HG02623 (cell line): ENCODE results near the gene UQCC2.

ENCODE experiments used
- ATAC-seq: cut with Tn5 transposase; IDR thresholded peaks from one replicate; pipeline ENCODE4 v1.9.1; 2021; ENCODE audit warnings: moderate library complexity; ENCODE audit not compliant: unreplicated experiment

Gene UQCC2

GRCh38 chr6:33678233-33678931, 33.1 kb downstream of the UQCC2 start:
- ATAC-seq, result no peak

- no peak for ATAC-seq
These were observed 33.8 kb downstream of the UQCC2 start for GRCh38 chr6:33677689-33678088.

GRCh38 chr6:33677143-33677660, 34.3 kb downstream of the UQCC2 start:
- no peak for ATAC-seq

- ATAC-seq, result no peak
These were observed 34.9 kb downstream of the UQCC2 start for GRCh38 chr6:33676416-33677142.

GRCh38 chr6:33675968-33676367, 35.5 kb downstream of the UQCC2 start:
- ATAC-seq, result no peak

GRCh38 chr6:33673851-33674250, 37.6 kb downstream of the UQCC2 start:
- ATAC-seq, result no peak

GRCh38 chr6:33672808-33673207, 38.7 kb downstream of the UQCC2 start:
- no peak for ATAC-seq

GRCh38 chr6:33671744-33672072, 39.8 kb downstream of the UQCC2 start:
- no peak for ATAC-seq

- ATAC-seq, result no peak
These were observed 40.3 kb downstream of the UQCC2 start for GRCh38 chr6:33670971-33671743.

- ATAC-seq, result no peak
These were observed 41.3 kb downstream of the UQCC2 start for GRCh38 chr6:33670086-33670660.

GRCh38 chr6:33668914-33669313, 42.6 kb downstream of the UQCC2 start:
- ATAC-seq, result no peak

- no peak for ATAC-seq
These were observed 43.2 kb downstream of the UQCC2 start for GRCh38 chr6:33668328-33668727.

- no peak for ATAC-seq
These were observed 43.7 kb downstream of the UQCC2 start for GRCh38 chr6:33667776-33668175.

- ATAC-seq, result no peak
These were observed 44.4 kb downstream of the UQCC2 start for GRCh38 chr6:33667072-33667471.

- ATAC-seq, result no peak
These were observed 45.5 kb downstream of the UQCC2 start for GRCh38 chr6:33665957-33666356.

GRCh38 chr6:33664506-33665057, 46.9 kb downstream of the UQCC2 start:
- no peak for ATAC-seq

GRCh38 chr6:33663727-33664449, 47.6 kb downstream of the UQCC2 start:
- ATAC-seq, result no peak

GRCh38 chr6:33663028-33663427, 48.5 kb downstream of the UQCC2 start:
- ATAC-seq, result no peak

- ATAC-seq, result no peak
These were observed 49.2 kb downstream of the UQCC2 start for GRCh38 chr6:33662318-33662717.

GRCh38 chr6:33661106-33661838, 50.2 kb downstream of the UQCC2 start:
- ATAC-seq, result no peak
